ENCODE measurements around the gene TRIM65. TPM values are rescaled to one million over a fixed set of nuclear protein-coding genes. Genes with fewer than 3 reads are reported as not detected.

TRIM65 gene
- total RNA-seq, 1 donor from 2014 or later: 21.9 TPM

- Mint-ChIP-seq H3K27ac (peak overlapping the region; percentile 79), H3K36me3 (no peaks in the 10 kb centered on the region), H3K4me3 (no peak overlapping the region), H3K9me3 (no peaks in the 10 kb centered on the region), H3K27me3 (ENCODE audit: low read depth) (no peaks in the 10 kb centered on the region), H3K4me1 (peaks cover 17% of the 10 kb centered on the region)
- TF ChIP-seq CTCF (IDR thresholded peaks at IDR 0.05; ENCODE audit: unreplicated experiment): no peak
- DNase-seq (ENCODE audit: low spot score in 2 of 2, unreplicated experiment in 2 of 2): no peak
Observed at GRCh38 chr17:75909812-75910274, 13.1 kb upstream of the TRIM65 start.

GRCh38 chr17:75909051-75909811, 12.5 kb upstream of the TRIM65 start:
- peaks cover 17% of the 10 kb centered on the region for H3K4me1 Mint-ChIP-seq
- H3K27ac Mint-ChIP-seq: peak overlapping the region; percentile 79
- H3K4me3 Mint-ChIP-seq: no peak overlapping the region
- H3K27me3 Mint-ChIP-seq (ENCODE audit: low read depth): no peaks in the 10 kb centered on the region
- no peaks in the 10 kb centered on the region for H3K9me3 Mint-ChIP-seq
- H3K36me3 Mint-ChIP-seq: no peaks in the 10 kb centered on the region
- TF ChIP-seq CTCF (IDR thresholded peaks at IDR 0.05; ENCODE audit: unreplicated experiment): no peak
- no peak for DNase-seq (ENCODE audit: low spot score in 2 of 2, unreplicated experiment in 2 of 2)

GRCh38 chr17:75908201-75908600, 11.4 kb upstream of the TRIM65 start:
- Mint-ChIP-seq H3K4me1 (peaks cover 21% of the 10 kb centered on the region), H3K9me3 (no peaks in the 10 kb centered on the region), H3K27ac (peak overlapping the region; percentile 1), H3K36me3 (no peaks in the 10 kb centered on the region), H3K27me3 (ENCODE audit: low read depth) (no peaks in the 10 kb centered on the region), H3K4me3 (no peak overlapping the region)
- DNase-seq (ENCODE audit: low spot score in 2 of 2, unreplicated experiment in 2 of 2): no peak
- no peak for TF ChIP-seq CTCF (IDR thresholded peaks at IDR 0.05; ENCODE audit: unreplicated experiment)

GRCh38 chr17:75906143-75906884, 9.6 kb upstream of the TRIM65 start:
- Mint-ChIP-seq H3K27me3 (ENCODE audit: low read depth) (no peaks in the 10 kb centered on the region), H3K36me3 (no peaks in the 10 kb centered on the region), H3K27ac (peak overlapping the region; percentile 61), H3K9me3 (no peaks in the 10 kb centered on the region), H3K4me3 (peak overlapping the region; percentile 22), H3K4me1 (peaks cover 21% of the 10 kb centered on the region)
- DNase-seq (ENCODE audit: low spot score in 2 of 2, unreplicated experiment in 2 of 2): no peak
- no peak for TF ChIP-seq CTCF (IDR thresholded peaks at IDR 0.05; ENCODE audit: unreplicated experiment)

- Mint-ChIP-seq H3K4me3 (peak within 1 kb of the TSS; percentile 91), H3K27ac (peak within 1 kb of the TSS; percentile 94), H3K9me3 (no peaks in the 10 kb centered on the region), H3K4me1 (peaks cover 11% of the 10 kb centered on the region), H3K27me3 (ENCODE audit: low read depth) (no peaks in the 10 kb centered on the region), H3K36me3 (peaks cover 3% of the 10 kb centered on the region)
- TF ChIP-seq CTCF (IDR thresholded peaks at IDR 0.05; ENCODE audit: unreplicated experiment): peak; percentile 100
- peak; percentile 94 to 97 for DNase-seq (ENCODE audit: low spot score in 2 of 2, unreplicated experiment in 2 of 2)
Observed at GRCh38 chr17:75904749-75905521, 8.2 kb upstream of the TRIM65 start, which contains the start of gene MRPL38. Gene MRPL38 (minus strand): TSS chr17:75904884. CDS start chr17:75904875, 9 bp downstream.
